LNCaP clone FGC (cell line): ENCODE results near the gene ATOH8.

ENCODE experiments used
- DNase-seq: peaks from one replicate; pipeline ENCODE4 v3.0.0-alpha.2; 2011; ENCODE audit warnings: low read depth
- H3K4me3 ChIP-seq: 2 replicates; pipeline ENCODE4 v1.5.1; 2011; ENCODE audit warnings: mild to moderate bottlenecking, low read depth, low read length, control low read depth
- CTCF ChIP-seq: IDR thresholded peaks from 2 replicates; pipeline ENCODE4 v1.5.1; 2012; ENCODE audit warnings: mild to moderate bottlenecking; ENCODE audit not compliant: control insufficient read depth, insufficient read depth; ENCODE audit errors: extremely low read depth

Gene ATOH8

GRCh38 chr2:85790499-85791188 lies 36.9 kb downstream of the ATOH8 start:
- TF ChIP-seq CTCF, result no peak
- DNase-seq, result no peak
- no peak overlapping the region for H3K4me3 ChIP-seq

DNA sequence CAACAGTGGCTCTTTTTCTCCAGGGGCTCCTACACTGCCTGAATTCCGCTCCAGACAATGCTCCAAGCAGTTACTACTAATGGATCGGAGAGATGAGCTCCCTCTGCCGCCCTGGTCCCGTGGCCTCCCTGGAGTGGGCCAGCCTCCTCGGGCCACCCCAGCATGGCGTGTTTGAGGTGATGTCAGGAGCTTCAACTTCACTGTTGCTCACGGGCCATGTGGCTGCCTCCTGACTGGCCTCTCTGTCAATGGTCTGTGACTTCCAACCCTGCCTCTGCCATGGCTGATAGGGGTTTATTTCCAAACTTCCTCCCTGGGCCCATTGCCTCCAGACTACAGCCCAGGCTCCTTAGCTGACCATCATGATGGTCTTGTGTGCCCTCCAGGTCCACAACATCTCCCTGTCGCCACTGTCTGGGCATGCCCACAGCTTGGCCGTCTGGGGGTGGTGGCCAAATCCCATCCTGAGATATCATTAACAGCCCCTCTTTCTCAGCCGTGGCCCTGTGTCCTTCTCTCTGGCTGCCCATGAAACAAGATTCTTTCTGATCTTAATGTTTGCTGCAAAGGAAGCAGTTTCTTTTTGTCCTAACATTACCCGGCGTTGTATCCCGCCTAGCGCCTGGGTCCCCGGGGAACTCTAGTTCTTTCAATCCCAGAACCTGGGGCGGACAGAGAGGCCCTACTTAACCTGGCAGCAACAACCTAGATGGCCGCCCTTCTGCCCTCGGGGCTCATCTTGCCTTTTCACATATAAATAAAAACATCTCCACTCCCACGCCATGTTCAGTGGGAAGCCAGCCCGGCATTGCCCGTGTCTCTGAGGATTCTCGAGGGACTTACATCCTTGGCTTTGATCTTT lies 38.1 kb downstream of the ATOH8 start:
- TF ChIP-seq CTCF, result no peak
- no peak overlapping the region for H3K4me3 ChIP-seq
- DNase-seq, result no peak

DNA sequence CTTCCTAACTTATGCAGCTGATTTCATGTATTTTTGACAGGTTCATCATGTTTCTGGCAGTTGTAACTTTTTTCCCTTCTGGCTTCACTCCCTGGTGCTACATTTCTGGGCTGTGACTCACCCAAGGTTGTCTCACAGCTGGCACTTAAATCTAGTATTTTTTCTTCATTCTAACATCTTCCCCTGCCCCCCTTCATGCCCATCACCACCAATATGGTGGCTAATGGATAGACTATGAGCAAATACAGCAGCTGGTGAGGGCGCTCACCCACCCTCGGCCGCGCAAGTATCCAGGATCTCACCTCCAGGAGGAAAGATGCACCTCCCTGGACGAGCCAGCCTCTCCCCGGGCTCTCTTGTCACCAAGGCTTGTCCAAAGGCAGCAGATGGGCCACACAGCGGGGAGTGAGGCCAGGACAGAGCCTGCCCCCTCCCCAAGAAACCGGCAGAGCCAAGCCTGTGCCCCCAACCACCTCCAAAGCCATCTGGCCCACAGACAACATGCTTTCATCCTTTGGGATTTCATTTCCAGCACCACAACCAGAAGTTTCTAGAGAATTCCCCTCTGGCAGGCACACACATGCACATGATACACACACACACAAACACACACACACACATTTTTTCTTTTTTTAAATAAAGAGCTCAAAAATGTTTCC lies 39.1 kb downstream of the ATOH8 start:
- H3K4me3 ChIP-seq, result no peak overlapping the region
- no peak for TF ChIP-seq CTCF
- DNase-seq, result no peak

GRCh38 chr2:85793584-85793983 lies 39.8 kb downstream of the ATOH8 start:
- H3K4me3 ChIP-seq, result no peak overlapping the region
- no peak for TF ChIP-seq CTCF

DNA sequence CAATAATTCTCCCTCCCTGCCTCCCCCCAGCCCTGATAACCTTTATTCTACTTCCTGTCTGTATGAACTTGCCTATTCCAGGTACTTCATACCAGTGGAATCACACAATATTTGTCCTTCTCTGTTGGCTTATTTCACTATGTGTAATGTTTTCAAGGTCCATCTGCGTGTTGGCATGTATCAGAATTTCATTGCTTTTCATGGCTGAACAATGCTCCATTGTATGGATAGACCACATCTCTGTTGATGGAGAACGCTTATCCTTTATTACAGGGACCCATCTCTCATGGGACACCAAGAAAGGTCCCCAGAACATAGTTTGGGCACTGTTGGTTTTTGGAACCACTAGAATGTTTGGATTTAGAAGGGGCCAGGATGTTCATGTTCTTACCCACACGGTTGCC lies 40.2 kb downstream of the ATOH8 start:
- no peak for DNase-seq
- TF ChIP-seq CTCF, result no peak
- no peak overlapping the region for H3K4me3 ChIP-seq

More at GRCh38 chr2:85793584-85793983, 39.8 kb downstream of the ATOH8 start:
- DNase-seq, result no peak

DNA sequence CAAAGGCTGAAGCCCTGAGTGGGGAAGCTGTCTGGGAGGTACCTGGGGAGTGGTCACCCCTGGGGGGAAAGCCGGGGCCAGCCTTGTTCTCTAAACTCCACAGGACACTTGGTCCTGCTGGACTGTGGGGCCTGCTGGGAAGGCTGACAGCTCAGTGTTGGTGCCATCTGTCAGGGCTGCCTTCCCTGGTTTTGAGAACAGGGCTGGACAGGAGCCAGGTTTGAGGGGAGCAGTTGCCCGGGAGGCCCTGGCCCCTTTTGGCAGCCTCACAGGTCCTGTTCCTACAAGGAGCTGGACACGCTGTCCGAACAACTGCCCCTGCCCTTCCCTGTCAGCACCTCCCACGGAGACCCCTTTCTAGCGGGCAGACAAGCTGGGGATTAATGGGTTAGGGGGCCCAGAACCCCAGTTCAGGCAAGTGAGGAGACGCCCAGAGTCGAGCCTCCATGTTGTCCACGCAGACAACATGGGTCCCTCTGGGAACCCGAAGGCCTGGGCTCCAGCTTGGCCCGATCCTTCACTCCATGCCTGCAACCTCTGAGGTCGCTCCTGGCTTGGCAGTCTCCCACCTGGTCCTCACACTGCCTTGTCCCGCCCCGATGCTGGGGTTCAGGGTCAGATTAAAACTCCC lies 40.8 kb downstream of the ATOH8 start:
- DNase-seq, result no peak
- H3K4me3 ChIP-seq, result no peak overlapping the region
- no peak for TF ChIP-seq CTCF
